ENCODE data around the gene SECISBP2L.

- no peak for TF ChIP-seq POLR2AphosphoS5 (IDR thresholded peaks at IDR 0.05; ENCODE audit: low read depth, low read length)
- no peak for TF ChIP-seq TAF1 (IDR thresholded peaks at IDR 0.05; ENCODE audit: borderline replicate concordance, insufficient read depth, low read length)
- TF ChIP-seq, protein P1, sequence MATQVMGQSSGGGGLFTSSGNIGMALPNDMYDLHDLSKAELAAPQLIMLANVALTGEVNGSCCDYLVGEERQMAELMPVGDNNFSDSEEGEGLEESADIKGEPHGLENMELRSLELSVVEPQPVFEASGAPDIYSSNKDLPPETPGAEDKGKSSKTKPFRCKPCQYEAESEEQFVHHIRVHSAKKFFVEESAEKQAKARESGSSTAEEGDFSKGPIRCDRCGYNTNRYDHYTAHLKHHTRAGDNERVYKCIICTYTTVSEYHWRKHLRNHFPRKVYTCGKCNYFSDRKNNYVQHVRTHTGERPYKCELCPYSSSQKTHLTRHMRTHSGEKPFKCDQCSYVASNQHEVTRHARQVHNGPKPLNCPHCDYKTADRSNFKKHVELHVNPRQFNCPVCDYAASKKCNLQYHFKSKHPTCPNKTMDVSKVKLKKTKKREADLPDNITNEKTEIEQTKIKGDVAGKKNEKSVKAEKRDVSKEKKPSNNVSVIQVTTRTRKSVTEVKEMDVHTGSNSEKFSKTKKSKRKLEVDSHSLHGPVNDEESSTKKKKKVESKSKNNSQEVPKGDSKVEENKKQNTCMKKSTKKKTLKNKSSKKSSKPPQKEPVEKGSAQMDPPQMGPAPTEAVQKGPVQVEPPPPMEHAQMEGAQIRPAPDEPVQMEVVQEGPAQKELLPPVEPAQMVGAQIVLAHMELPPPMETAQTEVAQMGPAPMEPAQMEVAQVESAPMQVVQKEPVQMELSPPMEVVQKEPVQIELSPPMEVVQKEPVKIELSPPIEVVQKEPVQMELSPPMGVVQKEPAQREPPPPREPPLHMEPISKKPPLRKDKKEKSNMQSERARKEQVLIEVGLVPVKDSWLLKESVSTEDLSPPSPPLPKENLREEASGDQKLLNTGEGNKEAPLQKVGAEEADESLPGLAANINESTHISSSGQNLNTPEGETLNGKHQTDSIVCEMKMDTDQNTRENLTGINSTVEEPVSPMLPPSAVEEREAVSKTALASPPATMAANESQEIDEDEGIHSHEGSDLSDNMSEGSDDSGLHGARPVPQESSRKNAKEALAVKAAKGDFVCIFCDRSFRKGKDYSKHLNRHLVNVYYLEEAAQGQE (IDR thresholded peaks at IDR 0.05; ENCODE audit: insufficient read depth in 1 of 2, low read depth in 2 of 2, low read length in 2 of 2), result no peak
- no peak for TF ChIP-seq FOXP2 (optimal IDR thresholded peaks at IDR 0.05; ENCODE audit: borderline replicate concordance, extremely low read depth, extremely low read length, insufficient read depth)
- TF ChIP-seq SIN3A (IDR thresholded peaks at IDR 0.05; ENCODE audit: borderline replicate concordance, insufficient read depth, low read length), result no peak
These were observed 64.3 kb downstream of the SECISBP2L start for GRCh38 chr15:48981941-48982340.
